Fibroblast of lung (primary cell): ENCODE measurements around the gene NPM1.

Source experiments
- CTCF ChIP-seq, 2 donors: IDR thresholded peaks in 1 of 2; conservative IDR thresholded peaks in 1 of 2; 1 replicate in 1 of 2; 2 replicates in 1 of 2; pipeline ENCODE4 v1.5.1; 2011 to 2012; ENCODE audit warnings: low read length in 2 of 2, control low read depth in 1 of 2, inconsistent platforms in 1 of 2, low read depth in 1 of 2, mild to moderate bottlenecking in 1 of 2
- EZH2 ChIP-seq: IDR thresholded peaks from 2 replicates; pipeline ENCODE4 v1.5.1; 2012; ENCODE audit warnings: low read length, control low read depth, mild to moderate bottlenecking; ENCODE audit errors: missing control alignments

GRCh38 chr5:171427318-171428167 is 39.9 kb downstream of the NPM1 start:
- no peak for TF ChIP-seq CTCF (conservative IDR thresholded peaks at IDR 0.05 in 1 of 2, IDR thresholded peaks at IDR 0.05 in 1 of 2; ENCODE audit: low read depth in 1 of 2, low read length in 2 of 2)
- TF ChIP-seq EZH2 = no peak
